DMS 273 (cell line): ENCODE data around the gene SNX15.
A peak's percentile ranks its signal among the peaks of the same experiment; 100 is the strongest.
"Not testable (repeated sequence)": the region's sequence is repeated elsewhere in the genome, so short reads cannot be mapped to it uniquely, and the experiment has no call there.

Experiments used
- DNase-seq: peaks from one replicate; lab custom pipeline; 2025; ENCODE audit not compliant: unreplicated experiment; lab: John Stamatoyannopoulos, UW

Gene SNX15, protein sequence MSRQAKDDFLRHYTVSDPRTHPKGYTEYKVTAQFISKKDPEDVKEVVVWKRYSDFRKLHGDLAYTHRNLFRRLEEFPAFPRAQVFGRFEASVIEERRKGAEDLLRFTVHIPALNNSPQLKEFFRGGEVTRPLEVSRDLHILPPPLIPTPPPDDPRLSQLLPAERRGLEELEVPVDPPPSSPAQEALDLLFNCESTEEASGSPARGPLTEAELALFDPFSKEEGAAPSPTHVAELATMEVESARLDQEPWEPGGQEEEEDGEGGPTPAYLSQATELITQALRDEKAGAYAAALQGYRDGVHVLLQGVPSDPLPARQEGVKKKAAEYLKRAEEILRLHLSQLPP

DNA sequence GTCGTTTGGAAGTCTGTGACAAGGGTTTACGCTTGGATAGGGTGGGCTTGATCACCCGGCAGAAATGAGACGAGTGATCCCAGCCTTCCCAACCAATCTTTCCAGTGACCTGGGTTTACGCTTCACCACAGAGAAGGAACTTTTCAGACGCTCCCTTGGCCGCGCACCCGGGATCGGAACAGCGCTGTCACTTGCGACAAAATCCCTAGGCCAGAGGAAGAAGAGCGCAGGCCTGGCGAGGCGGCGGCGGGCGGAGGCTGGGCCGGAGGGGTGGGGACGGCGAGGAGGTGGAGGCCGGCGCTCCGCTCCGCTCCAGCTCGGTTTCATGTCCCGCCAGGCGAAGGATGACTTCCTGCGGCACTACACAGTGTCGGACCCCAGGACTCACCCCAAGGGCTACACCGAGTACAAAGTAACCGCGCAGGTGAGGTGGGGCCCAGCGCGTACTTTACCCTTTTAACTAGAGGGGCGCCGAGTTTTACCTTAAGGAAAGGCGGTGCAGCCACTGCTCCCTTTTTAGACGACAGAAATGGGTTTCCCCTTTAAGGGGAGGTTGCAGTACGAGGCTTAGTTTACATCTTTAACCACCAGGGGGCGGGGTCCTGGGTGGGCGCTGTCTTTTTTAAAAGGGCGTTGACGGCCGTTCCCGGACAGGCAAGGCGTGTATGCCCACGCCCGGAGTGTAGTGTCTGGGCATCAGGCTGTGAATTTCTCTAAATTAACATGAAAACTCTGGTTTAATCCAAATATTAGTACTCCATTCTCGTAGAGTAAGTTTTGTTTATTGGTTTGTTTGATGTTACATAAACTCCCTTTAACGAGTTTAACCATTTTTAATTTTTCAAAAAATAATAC is at the start of gene SNX15:
Gene SNX15, plus strand, starts transcription at position 227 of the 855 bp plus-strand sequence. Its CDS starts 99 bp downstream, at position 326.
- DNase-seq = peak; percentile 97

GRCh38 chr11:64983339-64983738 is 43.9 kb upstream of the SNX15 start:
- not testable (repeated sequence) for DNase-seq

DNA sequence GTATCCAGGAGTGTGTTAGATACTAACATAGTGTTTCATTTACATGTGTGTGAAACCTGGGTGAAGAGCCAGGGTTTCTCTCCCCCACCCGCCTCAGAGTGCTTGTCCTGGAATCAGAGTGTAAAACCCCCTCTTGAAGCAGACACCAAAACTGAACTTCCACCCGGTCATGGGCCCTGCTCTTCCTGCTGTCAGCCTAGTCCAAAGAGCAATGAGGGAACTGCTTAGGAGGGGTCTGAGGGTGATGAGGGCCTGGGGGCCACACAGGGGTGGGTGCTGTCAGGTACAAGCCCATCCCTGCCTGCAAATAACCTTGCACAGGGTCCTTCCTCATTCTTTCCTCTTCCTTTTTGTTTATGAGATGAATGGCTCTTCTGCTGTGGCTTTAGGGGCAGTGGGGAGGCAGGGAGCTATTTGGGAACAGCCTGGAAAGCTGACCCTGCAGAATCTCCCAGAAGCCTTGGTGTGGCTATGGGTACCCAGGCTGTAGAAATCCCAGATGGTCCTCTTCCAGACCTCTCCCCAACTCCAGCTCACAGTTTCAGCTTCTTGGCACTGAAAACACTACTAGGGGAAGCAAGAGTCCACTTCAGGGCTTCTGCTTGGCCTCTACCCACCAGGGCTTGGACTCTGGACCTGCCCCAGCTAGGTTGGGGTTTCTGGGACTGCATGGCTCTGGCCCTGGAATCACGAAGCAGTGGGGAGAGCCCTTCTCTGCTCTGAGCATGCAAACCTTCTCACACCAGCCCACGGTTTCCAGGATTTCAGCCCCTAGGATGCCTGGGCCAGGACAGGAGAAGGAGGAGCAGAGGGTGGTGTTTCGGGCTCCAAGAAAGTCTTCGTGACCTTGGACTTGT is 39.0 kb upstream of the SNX15 start:
- DNase-seq = no peak

DNA sequence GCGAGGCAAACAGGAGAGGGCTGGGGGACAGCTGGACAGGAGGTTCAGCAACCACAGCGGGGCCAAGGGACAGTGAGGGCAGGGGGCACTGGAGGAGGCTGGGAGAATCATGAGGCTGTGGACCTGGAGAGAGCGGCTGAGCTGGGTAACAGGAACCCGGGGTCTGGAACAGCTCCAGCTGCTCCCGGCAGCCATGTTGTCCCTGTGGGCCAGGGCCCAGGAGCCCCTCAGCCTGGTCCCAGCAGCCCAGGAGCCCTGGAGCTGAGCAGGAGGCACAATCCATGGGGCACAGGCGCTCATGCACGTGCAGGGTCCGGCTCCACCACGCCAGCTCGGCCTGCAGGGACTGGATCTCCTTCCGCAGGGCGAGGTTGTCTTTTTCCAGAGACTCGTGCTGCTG is 37.8 kb upstream of the SNX15 start:
- no peak for DNase-seq

DNA sequence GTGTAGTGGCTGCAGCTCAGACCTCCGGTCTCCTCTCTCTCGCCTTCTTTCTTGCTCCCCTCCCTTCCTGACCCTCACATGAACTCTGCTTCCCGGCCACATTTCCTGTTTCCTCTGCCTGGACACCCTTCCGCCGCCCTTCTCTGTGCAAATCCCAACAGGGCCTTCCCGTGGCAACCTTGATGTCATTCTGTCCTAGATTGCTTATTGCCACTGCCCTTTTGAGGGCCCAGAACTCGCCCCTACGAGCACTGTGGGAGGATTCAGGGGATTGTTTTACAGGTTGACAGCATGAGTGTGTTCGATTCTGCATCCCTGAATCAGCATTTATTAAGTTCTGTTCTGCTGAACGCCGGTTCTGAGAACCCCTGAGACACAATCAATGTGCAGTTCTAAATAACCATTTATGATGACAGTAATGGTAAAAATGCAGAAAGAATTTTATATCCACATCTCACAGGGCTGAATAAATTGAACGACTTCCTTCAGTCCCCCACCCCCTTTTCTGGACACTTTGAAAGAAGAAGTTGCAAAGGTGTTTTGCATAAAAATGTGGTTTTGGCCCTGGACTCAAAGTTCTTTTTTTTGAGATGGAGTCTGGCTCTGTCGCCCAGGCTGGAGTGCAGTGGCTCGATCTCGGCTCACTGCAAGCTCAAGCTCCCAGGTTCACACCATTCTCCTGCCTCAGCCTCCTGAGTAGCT is 36.9 kb upstream of the SNX15 start:
- DNase-seq = no peak

DNA sequence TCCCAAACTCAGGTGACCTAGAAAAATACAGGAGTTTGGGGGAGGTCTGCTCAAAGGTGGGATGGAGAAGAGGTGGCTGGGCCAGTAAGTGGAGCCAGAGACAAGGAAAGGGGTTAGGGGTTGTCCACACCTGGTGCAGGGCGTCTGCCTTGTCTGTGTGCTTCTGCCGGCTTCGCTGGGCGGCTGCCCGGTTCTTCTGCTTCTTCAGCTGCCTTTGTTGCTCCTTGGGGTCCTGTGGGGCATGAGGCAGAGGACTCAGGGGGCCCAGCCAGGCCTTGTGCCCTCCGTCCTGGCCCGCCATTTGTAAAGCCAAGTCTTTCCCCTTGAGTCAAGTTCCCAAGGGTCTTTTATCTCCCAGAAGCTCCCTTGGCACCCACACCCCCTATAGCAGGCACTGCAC is 32.9 kb upstream of the SNX15 start:
- no peak for DNase-seq

- no peak for DNase-seq
Observed at GRCh38 chr11:64996327-64996709, 30.9 kb upstream of the SNX15 start.

- peak; percentile 82 for DNase-seq
Observed at GRCh38 chr11:64996710-64997380, 30.4 kb upstream of the SNX15 start, which contains the start of gene BATF2. Gene BATF2 (minus strand): TSS chr11:64996971. CDS start chr11:64996914, 57 bp downstream.

DNA sequence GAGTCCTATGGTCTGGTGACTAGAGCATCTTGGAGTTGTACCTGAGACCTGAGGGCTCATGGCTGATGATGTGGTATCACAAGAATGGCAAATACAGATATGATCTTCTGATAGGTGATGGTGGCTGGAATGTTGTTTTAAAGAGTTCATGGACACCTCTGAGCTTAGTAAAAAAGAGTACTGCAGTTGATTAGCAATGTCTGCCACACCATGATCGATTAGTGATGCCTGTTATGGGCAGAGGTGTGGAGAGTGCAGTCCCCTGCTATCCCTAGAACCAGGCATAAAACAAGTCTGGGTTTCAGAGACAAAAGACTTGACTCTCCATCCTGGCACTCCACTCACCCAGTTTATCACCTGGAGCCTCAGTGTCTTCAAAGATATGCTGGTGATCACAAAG is 29.1 kb upstream of the SNX15 start:
- DNase-seq = no peak

- no peak for DNase-seq
Observed at GRCh38 chr11:64998690-64999431, 28.4 kb upstream of the SNX15 start.

DNA sequence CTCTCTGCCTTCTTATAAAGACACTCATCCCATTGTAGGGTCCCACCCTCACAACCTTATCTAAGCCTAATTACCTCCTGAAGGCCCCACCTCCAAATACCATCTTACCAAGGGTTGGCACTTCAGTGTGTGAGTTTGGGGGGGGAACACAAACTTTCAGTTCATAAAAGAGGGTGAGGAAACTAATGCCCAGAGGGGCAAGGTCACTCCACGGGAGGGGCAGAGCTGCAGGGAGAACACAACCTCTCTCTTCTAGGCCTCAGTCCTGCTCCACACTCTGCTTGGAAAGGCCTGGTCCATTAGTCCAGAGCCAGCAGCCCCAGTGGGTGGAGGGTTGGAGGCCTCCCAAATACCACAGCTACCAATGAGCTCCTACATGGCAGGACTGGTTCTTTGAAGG is 27.8 kb upstream of the SNX15 start:
- no peak for DNase-seq

DNA sequence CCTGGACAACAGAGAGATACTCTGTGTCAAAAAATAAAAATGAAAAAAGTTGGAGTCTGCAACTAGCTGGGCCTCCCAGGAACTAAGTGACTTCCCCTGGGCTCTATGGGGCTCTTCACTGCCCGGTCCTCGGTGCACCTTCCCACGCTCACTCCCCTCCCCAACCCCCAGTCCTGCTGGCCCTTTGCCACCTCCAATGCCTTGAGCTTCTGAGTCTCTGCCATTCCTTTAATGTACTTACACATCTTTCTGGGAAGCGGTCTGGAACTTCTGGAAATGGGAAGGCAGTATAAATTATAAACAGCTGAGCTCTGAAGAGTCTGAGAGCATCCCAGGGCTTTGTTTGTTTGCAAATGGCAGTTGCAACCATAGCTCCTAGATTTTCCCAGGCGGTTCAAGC is 24.5 kb upstream of the SNX15 start:
- no peak for DNase-seq

- DNase-seq = no peak
Observed at GRCh38 chr11:65003282-65003681, 24.0 kb upstream of the SNX15 start.

GRCh38 chr11:65003968-65004367 is 23.3 kb upstream of the SNX15 start:
- not testable (repeated sequence) for DNase-seq

GRCh38 chr11:65008016-65008415 is 19.2 kb upstream of the SNX15 start:
- no peak for DNase-seq

- DNase-seq = no peak
Observed at GRCh38 chr11:65008873-65009272, 18.4 kb upstream of the SNX15 start.

DNA sequence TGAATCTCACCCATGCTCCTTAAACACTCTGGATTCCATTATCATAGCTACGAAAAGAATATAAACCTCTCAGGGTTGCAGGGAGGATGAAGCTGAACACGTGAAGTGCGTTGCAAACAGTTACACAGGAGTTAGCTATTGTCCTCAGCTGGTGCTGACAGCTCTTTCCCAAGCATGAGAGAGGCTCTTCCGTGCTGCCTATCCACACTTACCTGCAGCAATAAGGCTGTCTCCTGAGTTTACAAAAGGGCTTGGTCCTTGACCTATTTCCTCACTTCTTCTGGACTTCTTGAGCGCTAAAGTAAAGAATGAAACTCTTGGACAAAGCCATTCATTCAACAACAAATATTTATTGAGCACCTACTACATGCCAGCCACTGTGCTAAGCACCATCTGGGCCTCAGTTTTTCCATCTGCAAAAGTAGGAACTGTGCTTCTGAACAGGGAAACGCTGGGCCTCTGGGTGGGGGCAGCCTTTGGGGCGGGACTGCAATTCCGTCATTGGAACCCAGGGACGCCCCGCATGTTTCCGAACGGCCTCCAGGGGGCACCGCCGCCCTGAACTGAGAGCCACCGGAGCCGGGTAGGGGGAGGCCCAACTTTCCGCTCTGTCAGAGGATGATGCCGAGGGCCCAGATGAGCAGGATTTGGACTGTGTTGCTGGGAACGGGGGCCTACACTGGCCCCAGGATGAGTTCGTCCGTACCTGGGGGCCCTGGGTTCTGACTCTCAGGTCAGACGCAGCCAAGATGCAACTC is 13.9 kb upstream of the SNX15 start:
- peak; percentile 92 for DNase-seq

DNA sequence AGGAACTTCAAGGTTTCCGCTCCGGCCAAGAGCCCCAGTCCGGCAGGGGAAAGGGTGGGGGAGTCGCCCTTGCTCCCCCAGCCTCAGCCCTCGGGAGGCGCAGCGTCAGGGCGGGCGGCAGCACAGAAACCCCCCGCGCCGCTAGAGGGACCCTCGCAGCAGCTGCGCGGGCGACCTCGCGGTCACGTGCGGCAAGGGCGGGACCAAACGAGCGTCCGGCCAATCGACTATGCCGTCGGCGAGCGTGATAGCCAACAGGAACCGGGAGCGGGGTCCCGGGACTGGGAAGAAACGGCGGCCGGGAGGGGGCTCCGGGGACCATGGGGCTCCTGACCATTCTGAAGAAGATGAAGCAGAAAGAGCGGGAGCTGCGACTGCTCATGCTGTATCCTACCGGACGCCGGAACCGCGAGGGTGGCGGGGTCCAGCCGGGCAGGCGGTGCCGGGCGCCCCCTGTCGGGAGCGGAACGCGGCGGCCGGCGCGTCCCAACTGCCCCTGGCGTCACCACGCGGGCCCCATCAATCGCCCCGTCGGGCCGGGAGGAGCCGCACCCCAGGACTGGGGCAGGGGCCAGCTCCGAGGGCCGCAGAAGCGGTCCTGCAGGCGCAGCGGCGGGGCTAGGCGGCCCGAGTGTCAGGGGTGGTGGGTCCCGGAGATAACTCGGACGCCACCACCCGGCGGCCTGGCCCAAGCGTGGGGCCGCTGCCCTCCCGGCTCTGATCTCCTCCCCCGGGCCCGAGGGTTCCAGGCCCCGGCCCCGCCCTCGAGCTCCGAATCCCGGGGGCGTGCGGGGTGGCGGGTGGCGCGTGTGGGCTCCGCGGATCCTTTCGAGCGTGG is 13.1 kb upstream of the SNX15 start, which contains the start of gene ARL2:
Gene ARL2, plus strand, starts transcription at position 273 of the 838 bp plus-strand sequence. Its CDS starts 48 bp downstream, at position 321.
- DNase-seq = peak; percentile 93
